GM18520 (cell line): ENCODE measurements around the gene FOXD4L3.
"Not testable (repeated sequence)": the region's sequence is repeated elsewhere in the genome, so short reads cannot be mapped to it uniquely, and the experiment has no call there.

ENCODE experiments used
- ATAC-seq: cut with Tn5 transposase; IDR thresholded peaks from one replicate; pipeline ENCODE4 v1.9.1; 2021; ENCODE audit not compliant: unreplicated experiment

FOXD4L3 gene

DNA sequence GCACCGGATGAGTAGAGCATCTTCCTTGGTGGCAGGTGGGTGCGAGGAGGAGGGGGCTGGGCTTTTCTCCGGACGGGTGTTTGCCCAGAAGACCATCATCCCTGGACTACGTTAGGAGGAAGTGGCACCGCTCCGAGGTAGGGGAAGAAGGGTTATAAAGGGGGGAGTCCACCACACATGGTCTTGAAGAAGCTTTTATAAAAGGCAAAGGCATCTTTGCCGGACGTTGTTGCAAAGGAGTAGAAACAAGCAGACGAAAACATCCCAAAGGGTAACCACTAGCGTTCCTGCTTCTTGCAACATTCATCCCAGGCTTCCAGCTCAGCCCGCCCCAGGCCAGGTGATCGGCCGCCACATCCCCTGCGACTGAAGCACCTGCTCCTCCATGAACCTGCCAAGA lies at the start of gene FOXD4L3:
Gene FOXD4L3, plus strand, starts transcription at position 301 of the 400 bp plus-strand sequence. Its CDS starts 85 bp downstream, at position 386.
- ATAC-seq = not testable (repeated sequence)

DNA sequence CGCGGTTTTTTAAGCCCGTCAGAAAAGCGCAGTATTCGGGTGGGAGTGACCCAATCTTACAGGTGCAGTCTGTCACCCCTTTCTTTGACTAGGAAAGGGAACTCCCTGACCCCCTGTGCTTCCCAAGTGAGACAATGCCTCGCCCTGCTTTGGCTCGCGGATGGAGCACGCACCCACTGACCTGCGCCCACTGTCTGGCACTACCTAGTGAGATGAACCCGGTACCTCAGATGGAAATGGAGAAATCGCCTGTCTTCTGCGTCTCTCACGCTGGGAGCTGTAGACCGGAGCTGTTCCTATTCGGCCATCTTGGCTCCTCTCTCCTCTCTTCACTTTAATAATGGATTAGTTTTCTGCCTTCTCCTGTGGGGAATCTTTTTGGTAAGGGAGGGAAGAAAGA lies 21.6 kb upstream of the FOXD4L3 start:
- ATAC-seq = not testable (repeated sequence)

DNA sequence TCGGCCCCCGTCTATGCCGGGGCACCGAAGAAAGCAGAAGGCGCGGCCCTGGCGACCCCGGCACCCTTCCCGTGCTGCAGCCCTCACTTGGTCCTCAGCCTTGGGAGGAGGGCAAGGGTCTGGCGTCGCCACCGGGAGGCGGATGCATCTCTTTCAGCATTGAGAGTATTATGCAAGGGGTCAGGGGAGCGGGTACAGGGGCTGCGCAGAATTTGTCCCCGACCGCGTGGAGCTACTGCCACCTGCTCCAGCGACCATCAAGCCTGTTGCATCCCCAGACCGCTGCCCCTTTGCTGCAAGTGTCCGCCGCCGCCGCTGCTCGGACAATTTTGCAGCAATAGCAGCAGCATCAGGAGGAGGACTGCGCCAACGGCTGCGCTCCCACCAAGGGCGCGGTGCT lies 1.1 kb downstream of the FOXD4L3 start:
- not testable (repeated sequence) for ATAC-seq

DNA sequence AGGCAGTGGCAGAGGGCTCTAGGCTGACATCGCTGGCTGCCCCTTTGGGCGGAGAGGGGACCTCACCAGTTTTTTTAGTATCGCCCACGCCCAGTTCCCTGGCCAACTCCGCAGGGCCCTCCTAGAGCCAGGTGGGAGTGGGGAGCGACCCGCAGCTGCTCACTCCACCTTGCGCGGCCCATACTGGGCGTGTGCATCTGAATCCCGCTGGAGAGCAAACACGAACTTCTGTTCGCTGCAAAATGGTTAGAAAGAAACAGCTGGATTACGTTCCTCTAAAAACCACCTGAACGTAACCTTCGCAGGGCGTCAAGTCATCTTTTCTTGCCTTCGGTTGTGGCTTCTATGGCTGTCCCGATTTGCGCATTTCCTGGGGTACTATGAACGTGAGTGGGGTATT lies 1.5 kb downstream of the FOXD4L3 start:
- not testable (repeated sequence) for ATAC-seq

DNA sequence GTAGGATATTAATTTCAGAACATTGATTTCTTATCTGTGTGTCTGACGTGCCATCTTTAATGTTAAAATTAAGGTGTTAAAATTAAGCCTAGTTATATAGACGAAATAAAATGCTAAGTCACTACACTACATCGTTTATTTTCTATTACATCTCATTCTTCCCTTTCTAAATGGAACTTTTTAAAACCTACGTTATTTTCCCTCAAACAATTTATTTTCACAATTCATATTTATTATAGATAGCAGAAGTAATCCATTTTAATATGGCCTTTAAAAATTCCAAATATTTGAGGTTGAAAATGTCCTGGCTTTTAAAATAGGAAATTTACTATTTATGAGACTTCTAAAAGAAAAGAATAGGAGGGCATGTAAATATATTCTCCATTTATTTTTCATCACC lies 2.1 kb downstream of the FOXD4L3 start:
- not testable (repeated sequence) for ATAC-seq

DNA sequence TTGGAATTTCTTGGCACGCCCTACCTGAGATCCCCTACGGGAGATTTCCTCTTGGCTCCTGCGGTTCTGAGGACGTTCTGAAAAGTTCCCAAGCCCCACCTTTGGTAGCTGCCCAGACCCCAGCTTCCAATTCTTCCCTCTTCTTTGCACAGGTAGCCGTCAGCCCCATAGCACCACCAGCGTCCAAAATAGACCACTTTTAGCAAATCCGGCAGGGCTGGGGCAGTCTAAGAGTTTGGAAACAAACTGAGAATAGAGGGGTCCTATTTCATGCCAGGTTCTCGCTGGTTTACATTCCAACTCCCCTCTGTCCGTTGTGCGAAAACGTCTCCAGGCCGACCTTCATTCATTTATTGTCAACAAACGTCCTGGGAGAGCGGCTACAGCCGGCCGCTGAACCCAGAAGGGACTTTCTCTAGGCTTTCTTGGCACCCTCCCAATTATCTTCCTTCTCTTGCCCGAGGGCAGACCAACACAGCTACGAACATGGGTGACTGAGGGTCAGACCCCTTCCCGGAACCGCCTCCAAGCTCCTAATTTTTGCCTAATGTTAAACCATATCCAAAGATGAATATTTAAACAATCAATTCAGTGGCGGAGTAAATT lies 3.1 kb downstream of the FOXD4L3 start:
- ATAC-seq = not testable (repeated sequence)

DNA sequence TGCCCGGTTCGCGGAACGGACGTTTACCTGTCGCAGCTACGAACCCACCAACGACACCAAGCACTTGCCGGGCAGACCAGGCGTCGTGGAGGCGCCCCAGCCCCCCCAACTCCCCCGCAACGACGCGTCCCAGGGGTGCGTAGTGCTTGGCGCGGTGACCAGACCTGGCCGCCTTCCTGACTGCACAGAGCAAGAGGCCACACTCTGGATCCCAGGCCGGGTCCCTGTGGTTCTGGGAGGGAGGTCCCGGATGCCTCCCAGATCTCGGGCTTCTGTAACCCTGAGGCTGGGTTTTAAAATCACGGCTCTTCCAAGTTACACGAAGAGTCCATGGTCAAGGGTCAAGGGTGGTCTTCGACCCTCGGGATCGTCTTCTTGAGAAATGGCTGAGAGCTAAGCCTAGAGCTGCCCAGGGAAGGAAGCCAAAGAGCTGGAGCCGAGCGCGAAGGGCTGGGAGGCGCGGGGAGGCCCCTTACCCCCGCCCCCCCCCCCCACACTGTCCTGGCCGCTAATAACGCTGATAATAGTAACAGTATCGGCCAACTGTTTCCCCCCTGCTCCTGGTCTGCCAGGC lies 3.8 kb downstream of the FOXD4L3 start:
- ATAC-seq = not testable (repeated sequence)

DNA sequence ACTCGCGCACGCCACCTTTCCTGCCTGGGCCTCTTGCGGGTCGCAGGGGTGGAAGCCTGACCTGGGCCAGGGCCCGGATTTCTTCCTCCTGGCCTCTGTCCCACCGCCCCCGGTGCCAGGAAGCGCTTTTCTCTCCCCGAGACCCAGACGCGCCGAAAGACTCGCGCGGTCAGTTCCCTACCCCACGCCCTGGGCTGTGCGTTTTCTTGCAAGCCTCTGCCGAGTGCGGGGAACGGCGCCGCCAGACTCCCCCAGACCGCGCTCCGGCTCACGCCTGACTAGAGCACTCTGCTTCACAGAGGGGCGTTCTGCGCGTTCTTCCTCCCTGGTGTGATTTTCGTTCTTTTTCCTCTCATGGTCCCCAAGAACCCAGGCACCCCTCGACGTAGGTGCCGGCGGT lies 4.5 kb downstream of the FOXD4L3 start:
- ATAC-seq = not testable (repeated sequence)

DNA sequence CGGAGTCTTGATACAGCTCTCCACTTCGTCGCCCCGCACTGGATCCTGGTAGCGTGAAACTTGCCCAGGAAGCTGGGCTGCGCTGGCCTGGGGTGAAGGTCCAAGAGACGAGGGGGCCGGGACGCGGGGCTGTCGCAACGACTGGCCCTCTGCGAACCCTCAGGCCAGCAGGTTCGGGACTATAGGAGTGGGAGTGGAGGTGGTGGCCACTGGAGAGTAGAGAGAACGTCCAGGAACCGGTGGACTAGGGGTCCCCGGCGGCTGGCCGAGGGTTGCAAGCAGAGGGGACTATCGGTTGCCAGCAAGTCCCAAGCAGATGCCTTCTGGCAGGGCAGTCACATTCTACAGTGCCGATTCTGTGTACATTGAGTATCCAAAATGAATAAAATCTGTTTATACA lies 5.0 kb downstream of the FOXD4L3 start:
- ATAC-seq = not testable (repeated sequence)

DNA sequence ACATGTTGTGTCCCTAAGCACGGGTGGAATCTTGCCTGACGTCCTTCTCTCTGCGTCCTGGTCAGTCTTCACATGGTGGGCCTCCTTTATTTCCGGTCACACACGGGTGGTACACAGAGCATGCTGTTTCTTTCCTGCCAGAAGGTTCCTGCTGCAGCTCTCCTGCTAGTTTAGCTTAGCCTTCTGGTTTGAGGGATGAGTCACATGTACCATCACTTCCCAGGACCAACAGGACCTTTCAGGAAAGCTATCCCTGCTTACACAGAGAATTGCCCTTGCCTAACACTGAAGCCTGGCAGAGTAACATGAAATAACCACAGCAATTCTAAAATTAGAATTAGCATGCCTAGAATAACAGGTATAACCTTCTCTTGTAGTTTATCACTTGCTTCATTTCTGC lies 8.5 kb downstream of the FOXD4L3 start:
- not testable (repeated sequence) for ATAC-seq

DNA sequence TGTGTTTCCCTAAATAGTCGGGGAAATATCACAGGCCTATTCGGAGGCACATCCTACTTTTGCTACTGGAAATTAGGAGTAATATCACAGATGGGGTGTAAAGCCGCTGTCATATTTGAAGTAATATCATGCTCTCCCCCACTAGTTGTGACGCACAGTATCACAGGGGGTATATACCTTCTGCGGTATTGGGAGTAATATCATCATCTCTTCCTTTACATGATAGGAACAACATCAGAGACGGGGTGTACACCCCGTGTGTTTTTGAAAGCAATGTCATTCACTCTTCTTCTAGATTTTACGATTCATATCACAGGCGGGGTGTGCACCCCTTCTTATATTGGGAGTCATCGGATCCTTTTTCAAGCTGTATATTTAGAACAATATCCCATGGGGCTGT lies 15.5 kb downstream of the FOXD4L3 start:
- ATAC-seq = not testable (repeated sequence)

DNA sequence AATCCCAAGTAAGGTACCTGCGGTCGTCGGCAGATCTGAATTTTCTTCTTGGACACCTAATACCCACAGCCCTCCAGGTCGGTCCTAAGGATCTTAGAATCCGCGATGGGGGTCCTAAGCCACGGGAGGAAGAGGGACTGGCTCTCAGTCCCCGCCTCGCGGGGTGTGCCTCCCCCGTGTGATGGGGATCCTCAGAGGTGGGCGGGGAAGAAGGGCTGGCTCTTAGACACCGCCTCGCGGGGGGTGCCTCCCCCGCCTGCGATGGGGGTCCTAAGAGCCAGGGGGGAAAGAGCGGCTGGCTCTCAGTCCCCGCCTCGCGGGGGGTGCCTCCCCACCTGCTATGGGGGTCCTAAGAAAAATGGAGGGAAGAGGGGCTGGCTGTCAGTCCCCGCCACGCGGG lies 21.1 kb downstream of the FOXD4L3 start:
- not testable (repeated sequence) for ATAC-seq

DNA sequence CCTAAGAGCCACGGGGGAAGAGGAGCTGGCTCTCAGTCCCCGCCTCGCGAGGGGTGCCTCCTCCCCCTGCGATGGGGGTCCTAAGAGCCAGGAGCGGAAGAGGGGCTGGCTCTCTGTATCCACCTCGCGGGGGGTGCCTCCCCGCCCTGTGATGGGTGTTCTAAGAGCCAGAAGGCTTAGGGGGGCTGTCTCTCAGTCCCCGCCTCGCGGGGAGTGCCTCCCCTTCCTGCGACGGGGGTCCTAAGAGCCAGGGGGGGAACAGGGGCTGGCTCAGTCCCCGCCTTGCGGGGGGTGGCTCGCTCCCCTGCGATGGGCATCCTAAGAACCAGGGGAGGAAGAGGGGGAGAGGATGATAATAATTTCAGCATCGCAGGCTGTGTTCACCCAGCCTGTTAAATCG lies 21.9 kb downstream of the FOXD4L3 start:
- not testable (repeated sequence) for ATAC-seq

DNA sequence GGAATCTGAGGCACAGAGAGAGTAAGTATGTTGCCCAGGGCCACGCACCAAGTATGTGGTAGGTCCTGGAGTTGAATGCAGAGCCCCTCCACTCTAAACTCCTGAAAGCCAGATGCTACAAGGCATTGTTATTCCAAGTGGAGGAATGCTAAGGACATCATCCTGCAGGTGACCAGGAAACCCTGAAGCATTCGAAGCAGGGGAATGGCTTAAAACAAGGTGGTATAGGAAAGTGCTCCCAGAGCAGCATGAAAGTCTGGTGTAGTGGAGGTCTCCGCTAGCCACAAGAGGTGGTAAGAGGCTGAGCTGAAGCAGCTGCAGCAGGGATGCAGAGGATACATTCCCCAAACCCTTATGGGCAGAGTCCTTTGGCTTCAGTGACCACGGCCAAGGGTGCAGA lies 26.4 kb downstream of the FOXD4L3 start:
- ATAC-seq = not testable (repeated sequence)

DNA sequence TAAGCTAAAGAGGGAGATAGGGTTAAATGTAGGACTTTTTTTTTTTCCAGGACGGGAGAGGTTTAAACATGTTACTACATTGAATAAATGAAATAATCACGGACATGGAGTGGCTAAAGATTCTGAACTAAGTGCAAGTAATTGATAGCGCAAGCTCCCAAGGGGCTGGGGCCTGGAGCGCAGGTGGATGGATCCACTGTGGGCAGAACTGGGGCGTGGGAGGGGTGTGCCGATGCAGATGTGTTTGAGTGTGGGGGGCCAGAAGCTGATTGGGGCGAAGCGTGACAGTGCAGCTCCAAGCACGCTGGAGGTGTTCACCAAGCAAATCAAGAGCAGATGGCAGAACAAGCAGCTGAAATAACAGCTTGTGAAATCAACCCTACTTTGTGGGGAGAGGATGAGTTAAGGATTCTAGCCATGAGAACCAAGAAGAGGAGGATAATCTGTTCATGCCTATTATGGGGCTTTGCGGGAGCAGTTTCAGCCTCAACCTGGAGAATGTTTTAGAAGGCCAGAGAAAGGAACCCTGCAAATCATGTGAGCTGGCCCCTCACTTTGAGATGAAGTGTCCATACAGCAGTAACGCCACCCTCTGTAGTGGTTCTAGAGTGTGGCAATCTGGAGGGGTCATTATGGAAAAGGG lies 28.0 kb downstream of the FOXD4L3 start:
- ATAC-seq = not testable (repeated sequence)

DNA sequence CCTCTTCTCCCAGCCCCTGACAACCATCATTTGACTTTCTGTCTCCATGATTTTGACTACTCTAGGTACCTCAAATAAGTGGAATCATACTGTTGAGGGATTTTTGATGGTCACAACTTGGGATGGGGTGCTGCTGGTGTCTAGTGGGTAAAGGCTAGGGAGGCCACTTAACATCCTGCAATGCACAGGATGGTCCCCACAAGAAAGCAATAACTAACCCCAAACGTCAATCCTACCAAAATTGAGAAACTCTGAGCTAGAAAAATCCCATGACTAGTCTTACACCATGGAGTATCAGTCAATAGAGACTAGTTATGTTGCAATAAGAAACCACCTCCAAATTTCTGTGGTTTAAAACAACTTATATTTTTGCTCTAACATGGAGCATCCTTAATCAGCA lies 29.5 kb downstream of the FOXD4L3 start:
- ATAC-seq = not testable (repeated sequence)

DNA sequence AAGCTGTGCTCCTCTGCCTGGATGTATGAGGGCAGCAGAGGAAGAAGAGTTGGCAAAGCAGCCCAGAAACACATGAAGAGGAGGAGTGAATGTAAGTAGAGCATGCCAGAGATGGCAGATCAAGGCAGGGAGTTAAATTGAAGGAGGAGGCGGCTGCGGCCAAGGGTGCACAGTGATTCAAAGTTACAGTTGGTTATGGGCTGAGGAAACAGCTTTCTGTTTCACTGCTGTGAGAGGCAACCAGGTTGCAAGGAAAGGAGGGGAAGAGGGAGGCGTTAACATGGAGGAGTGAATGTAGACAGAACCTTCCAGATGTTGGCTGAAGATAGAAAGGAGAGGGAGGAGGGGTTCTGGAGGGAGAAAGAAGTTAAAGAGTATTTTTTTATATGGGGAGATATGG lies 33.3 kb downstream of the FOXD4L3 start:
- not testable (repeated sequence) for ATAC-seq

DNA sequence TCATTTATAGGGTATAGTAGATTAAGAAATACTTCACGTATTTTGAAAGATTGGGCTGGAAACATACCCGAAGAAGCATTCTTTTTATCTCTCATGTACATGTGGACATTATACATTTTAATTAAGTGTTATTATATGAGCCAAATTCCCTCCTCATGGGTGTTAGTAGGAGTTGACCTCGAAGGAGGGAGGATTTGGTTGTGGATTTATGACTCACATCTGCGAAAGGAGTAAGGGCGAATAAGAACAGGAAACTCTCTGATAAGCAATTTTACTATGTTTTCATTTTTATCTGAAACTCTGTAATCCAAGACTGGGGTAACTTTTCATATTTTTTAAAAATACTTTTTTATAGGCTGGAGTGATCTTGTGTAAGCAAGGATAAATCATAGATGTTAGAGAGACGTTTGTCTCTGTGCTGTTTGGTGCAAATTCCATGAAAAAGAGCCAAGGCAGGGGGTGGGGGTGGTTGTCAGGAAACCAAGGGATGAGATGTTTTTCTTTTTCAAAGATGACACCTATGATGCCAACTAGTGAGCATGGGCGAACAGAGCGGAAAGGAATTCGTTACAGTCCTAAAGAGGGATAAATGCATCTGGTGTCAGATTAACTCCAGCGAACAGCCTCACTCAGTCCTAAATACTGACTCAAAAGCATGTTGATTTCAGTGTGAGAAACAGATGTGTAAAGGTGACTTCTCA lies 34.1 kb downstream of the FOXD4L3 start:
- not testable (repeated sequence) for ATAC-seq

DNA sequence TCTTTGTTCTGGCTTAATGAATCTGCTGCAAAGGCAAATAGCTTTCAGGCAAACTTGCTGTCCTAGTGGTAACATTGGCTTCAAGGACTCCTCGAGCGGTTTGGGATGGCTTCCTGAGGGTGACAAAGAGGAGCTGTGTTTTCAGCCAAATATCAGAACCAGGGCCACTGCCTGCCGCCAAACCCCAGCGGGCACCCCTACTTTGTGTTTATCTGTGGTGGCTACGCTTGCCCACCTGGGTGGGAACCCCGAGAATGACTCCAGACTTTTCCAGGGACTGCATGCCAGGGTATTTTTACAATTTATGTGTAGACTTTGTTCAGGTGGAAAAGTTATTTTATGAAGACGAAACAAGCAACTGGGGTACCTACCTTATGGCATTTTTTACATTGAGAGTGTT lies 35.3 kb downstream of the FOXD4L3 start:
- not testable (repeated sequence) for ATAC-seq

DNA sequence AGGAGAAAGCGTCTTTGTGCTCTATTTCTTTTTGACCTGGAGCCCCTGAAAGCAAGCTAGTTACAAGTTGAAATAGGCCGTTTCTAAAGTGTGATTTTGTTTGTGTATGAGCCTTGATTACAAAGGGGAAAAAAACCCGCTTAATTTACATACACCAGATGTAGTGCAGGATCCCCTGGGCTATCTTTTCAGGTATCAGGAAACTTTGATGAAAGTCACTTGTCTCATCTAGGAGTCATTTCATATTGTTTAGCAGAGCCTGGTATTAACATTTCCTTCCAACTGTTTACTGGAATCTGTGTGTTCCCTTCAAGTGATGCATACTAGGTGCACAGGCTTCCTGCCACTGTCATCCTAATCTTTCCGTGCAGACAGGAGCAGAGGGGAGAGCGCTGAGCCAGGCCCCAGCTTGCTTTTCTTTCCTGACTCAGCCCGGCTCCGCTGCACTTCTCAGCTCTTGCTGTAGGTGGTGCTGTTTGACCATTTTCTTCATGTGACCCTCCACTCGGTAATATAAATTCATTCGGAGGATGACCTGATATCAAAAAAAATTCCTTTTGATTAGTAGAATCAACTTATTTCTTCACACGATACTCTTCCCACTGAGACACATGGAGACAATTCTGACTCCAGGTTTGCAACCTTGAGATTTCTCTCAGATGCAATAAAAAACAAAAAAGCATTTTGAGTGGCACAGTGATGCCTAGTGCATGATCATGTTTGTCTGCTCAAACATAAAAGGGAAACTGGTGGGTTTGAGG lies 39.8 kb downstream of the FOXD4L3 start:
- not testable (repeated sequence) for ATAC-seq

DNA sequence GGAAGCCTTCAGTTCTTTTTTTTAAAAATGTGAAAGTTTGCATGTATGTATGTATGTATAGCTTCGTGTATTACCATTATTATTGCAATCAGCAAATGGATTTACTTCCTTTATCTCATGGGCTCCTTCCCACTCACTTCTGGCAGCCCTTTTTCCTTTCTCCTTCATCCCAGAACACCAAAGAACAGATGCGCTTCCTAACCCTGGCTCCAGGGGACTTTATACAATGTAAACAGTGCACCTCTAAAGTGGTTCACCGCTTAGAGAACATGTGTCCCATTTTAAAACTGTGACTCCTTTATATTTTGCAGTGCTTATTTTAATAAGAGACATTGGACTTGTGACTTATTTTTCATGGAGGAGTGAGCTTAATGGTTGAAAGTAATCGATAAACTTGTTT lies 40.6 kb downstream of the FOXD4L3 start:
- not testable (repeated sequence) for ATAC-seq
